Measurements from ENCODE around the gene KCNA10. TPM values are rescaled to one million over a fixed set of nuclear protein-coding genes. Genes with fewer than 3 reads are reported as not detected.

Gene KCNA10
- total and polyA plus RNA-seq, 10 of the 15 experiments (the other 5 are each of a cell fraction or from before 2014, with no cell fraction given) = not detected

DNA sequence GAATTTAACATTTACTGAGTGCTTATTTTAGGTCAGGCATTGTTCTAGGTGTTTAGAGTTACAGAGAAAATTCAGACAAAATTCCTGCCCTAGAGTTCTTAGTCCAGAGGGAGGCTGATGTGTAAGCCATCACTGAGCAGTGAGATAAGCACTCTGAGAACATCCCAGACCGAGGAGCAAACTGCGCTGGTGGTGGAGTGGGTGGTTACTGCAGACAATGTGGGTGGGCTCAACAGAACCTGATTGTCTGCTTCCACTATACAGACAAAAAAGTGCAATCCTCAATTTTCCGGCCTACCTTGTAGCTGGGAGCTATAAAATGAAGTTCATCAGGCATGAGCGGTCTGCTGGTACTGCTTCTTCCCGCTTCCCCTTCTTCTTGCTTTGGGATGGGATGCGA lies 44.5 kb downstream of the KCNA10 start:
- no peak for FAIRE-seq

GRCh38 chr1:110472546-110472945 lies 46.4 kb downstream of the KCNA10 start:
- Histone ChIP-seq H2AFZ (ENCODE audit: control insufficient read depth, low read depth, low read length) (no peak overlapping the region), H3K36me3 (ENCODE audit: control insufficient read depth in 2 of 2, insufficient read depth in 2 of 2, low read length in 1 of 2) (no peaks in the 10 kb centered on the region), H3K79me2 (ENCODE audit: control insufficient read depth, insufficient read depth, low read length) (no peaks in the 10 kb centered on the region), H3K9me3 (replicated peaks; ENCODE audit: control insufficient read depth, insufficient read depth, low read length) (no peaks in the 10 kb centered on the region), H3K27me3 (replicated peaks in 1 of 2; ENCODE audit: control insufficient read depth in 2 of 2, insufficient read depth in 2 of 2, low read length in 1 of 2) (no peaks in the 10 kb centered on the region), H4K20me1 (ENCODE audit: control insufficient read depth, insufficient read depth) (no peaks in the 10 kb centered on the region), H3K4me3 (no peak overlapping the region), H3K27ac (ENCODE audit: control insufficient read depth, insufficient read depth) (no peak overlapping the region), H3K9ac (ENCODE audit: control insufficient read depth, insufficient read depth, low read length) (no peak overlapping the region), H3K4me1 (ENCODE audit: control insufficient read depth, insufficient read depth, low read length) (no peaks in the 10 kb centered on the region), H3K4me2 (ENCODE audit: control insufficient read depth, insufficient read depth) (no peak overlapping the region)
- ChIA-PET CTCF (no interaction called here), RAD21 (ENCODE audit: unreplicated experiment) (no interaction called here), POLR2A (no interaction called here), SMC1A (ENCODE audit: uncharacterized antibody, unreplicated experiment) (no interaction called here)
- in situ Hi-C loops (cut with MboI) = no loop called here
- TF ChIP-seq MEF2B (IDR thresholded peaks at IDR 0.05; ENCODE audit: partially characterized antibody, poor library complexity, severe bottlenecking) = no peak
- no peak for TF ChIP-seq FOXM1 (IDR thresholded peaks at IDR 0.05; ENCODE audit: low read depth, low read length)
- TF ChIP-seq MTA3 (IDR thresholded peaks at IDR 0.05; ENCODE audit: borderline replicate concordance, low read length) = no peak
- no peak for ATAC-seq
- no peak for DNase-seq (ENCODE audit: low read depth, low spot score)
- intact Hi-C loops (cut with micrococcal nuclease; ENCODE audit: unreplicated experiment) = no loop called here
- FAIRE-seq = no peak
- WGBS (ENCODE audit: insufficient coverage, insufficient replicate concordance, low lambda C conversion rate, missing lambda C conversion rate) = 37% methylated on average over 10 of the region's 10 CpGs
- BruUV-seq (replicated peaks) = no TSS peak

More for the DNA sequence above, 44.5 kb downstream of the KCNA10 start:
- DNase-seq (ENCODE audit: low read depth, low spot score) (no peak), ATAC-seq (no peak)
- H3K9me3 ChIP-seq (replicated peaks; ENCODE audit: control insufficient read depth, insufficient read depth, low read length) = no peaks in the 10 kb centered on the region
- POLR2A ChIA-PET = interaction anchor here (1.1 kb wide), 1 partner anchor 63 kb away, joined by 3 read pairs; no protein-coding TSS in a partner anchor
- H3K27ac ChIP-seq (ENCODE audit: control insufficient read depth, insufficient read depth) = no peak overlapping the region
- no peaks in the 10 kb centered on the region for H4K20me1 ChIP-seq (ENCODE audit: control insufficient read depth, insufficient read depth)
- in situ Hi-C loops (cut with MboI) = no loop called here
- no peaks in the 10 kb centered on the region for H3K79me2 ChIP-seq (ENCODE audit: control insufficient read depth, insufficient read depth, low read length)
- TF ChIP-seq ZNF384 (IDR thresholded peaks at IDR 0.05; ENCODE audit: borderline replicate concordance, low read depth, low read length) = no peak
- 47% methylated on average over 6 of the region's 6 CpGs for WGBS (ENCODE audit: insufficient coverage, insufficient replicate concordance, low lambda C conversion rate, missing lambda C conversion rate)
- H3K4me2 ChIP-seq (ENCODE audit: control insufficient read depth, insufficient read depth) = no peak overlapping the region
- intact Hi-C loops (cut with micrococcal nuclease; ENCODE audit: unreplicated experiment) = no loop called here
- SMC1A ChIA-PET (ENCODE audit: uncharacterized antibody, unreplicated experiment) = interaction anchor here (0.8 kb wide), 1 partner anchor 21 kb away, joined by 4 read pairs; no protein-coding TSS in a partner anchor
- RAD21 ChIA-PET (ENCODE audit: unreplicated experiment) = no interaction called here
- no peak overlapping the region for H3K9ac ChIP-seq (ENCODE audit: control insufficient read depth, insufficient read depth, low read length)
- H3K4me3 ChIP-seq = no peak overlapping the region
- no peaks in the 10 kb centered on the region for H3K4me1 ChIP-seq (ENCODE audit: control insufficient read depth, insufficient read depth, low read length)
- no peaks in the 10 kb centered on the region for H3K27me3 ChIP-seq (replicated peaks in 1 of 2; ENCODE audit: control insufficient read depth in 2 of 2, insufficient read depth in 2 of 2, low read length in 1 of 2)
- no peaks in the 10 kb centered on the region for H3K36me3 ChIP-seq (ENCODE audit: control insufficient read depth in 2 of 2, insufficient read depth in 2 of 2, low read length in 1 of 2)
- CTCF ChIA-PET = interaction anchor here (0.8 to 1.7 kb wide), 2 partner anchors 267 to 278 kb away, joined by 3 to 6 read pairs; no protein-coding TSS in a partner anchor
- no TSS peak for BruUV-seq (replicated peaks)
- no peak overlapping the region for H2AFZ ChIP-seq (ENCODE audit: control insufficient read depth, low read depth, low read length)
